Eye (tissue), 1 donor: ENCODE measurements around the gene KIT.

Source experiments
- DNase-seq: peaks from one replicate; pipeline ENCODE4 v3.0.0-alpha.2; 2015

KIT gene

GRCh38 chr4:54750341-54750740 is 92.6 kb downstream of the KIT start:
- DNase-seq, result no peak

GRCh38 chr4:54754394-54754793 is 96.6 kb downstream of the KIT start:
- no peak for DNase-seq

- no peak for DNase-seq
Observed at GRCh38 chr4:54764476-54764875, 106.7 kb downstream of the KIT start.

- DNase-seq, result no peak
Observed at GRCh38 chr4:54767376-54767775, 109.6 kb downstream of the KIT start.

- no peak for DNase-seq
Observed at GRCh38 chr4:54773022-54773421, 115.3 kb downstream of the KIT start.

GRCh38 chr4:54779036-54779435 is 121.3 kb downstream of the KIT start:
- no peak for DNase-seq

GRCh38 chr4:54779476-54780148 is 121.9 kb downstream of the KIT start:
- DNase-seq, result no peak

GRCh38 chr4:54780149-54780495 is 122.4 kb downstream of the KIT start:
- no peak for DNase-seq

GRCh38 chr4:54781756-54782155 is 124.0 kb downstream of the KIT start:
- DNase-seq, result peak; percentile 21

GRCh38 chr4:54783402-54784110 is 125.8 kb downstream of the KIT start:
- no peak for DNase-seq

GRCh38 chr4:54784161-54784671 is 126.5 kb downstream of the KIT start:
- DNase-seq, result peak; percentile 83
